ENCODE measurements around the gene UNG. TPM values are rescaled to one million over a fixed set of nuclear protein-coding genes. Genes with fewer than 3 reads are reported as not detected.

UNG gene
- total and polyA plus RNA-seq, 9 of the 15 experiments (the other 6 are each of a cell fraction or from before 2014, with no cell fraction given): 8.4 to 59.8 (median 41.0) TPM

GRCh38 chr12:109147954-109148353, 50.6 kb downstream of the UNG start:
- ChIA-PET POLR2A (no interaction called here), CTCF (ENCODE audit: low intra/inter-chr PET ratio) (no interaction called here)
- Histone ChIP-seq H3K4me3 (no peak overlapping the region), H4K20me1 (replicated peaks; ENCODE audit: control insufficient read depth, insufficient read depth, low read length) (no peaks in the 10 kb centered on the region), H3K9ac (ENCODE audit: insufficient read depth in 1 of 2, low read depth in 2 of 2, low read length in 2 of 2) (no peak overlapping the region), H3K36me3 (ENCODE audit: control insufficient read depth, insufficient read depth, low read length) (no peaks in the 10 kb centered on the region), H3K4me1 (replicated peaks in 1 of 2; ENCODE audit: control insufficient read depth in 2 of 2, insufficient read depth in 2 of 2, low read length in 2 of 2) (no peaks in the 10 kb centered on the region), H2AFZ (ENCODE audit: low read depth, low read length) (no peak overlapping the region), H3K27me3 (ENCODE audit: control insufficient read depth in 2 of 2, insufficient read depth in 2 of 2, low read length in 2 of 2) (peaks cover 10 to 18% of the 10 kb centered on the region in 2 experiments), H3K9me1 (ENCODE audit: control insufficient read depth, insufficient read depth, low read length) (no peaks in the 10 kb centered on the region), H3K79me2 (ENCODE audit: control insufficient read depth, insufficient read depth, low read length) (no peaks in the 10 kb centered on the region), H3K27ac (ENCODE audit: extremely low read depth, low read depth, low read length) (no peak overlapping the region), H3K9me3 (replicated peaks; ENCODE audit: control insufficient read depth, insufficient read depth, low read depth, low read length) (no peaks in the 10 kb centered on the region), H3K4me2 (ENCODE audit: insufficient read depth, low read length) (no peak overlapping the region)
- DNase-seq (ENCODE audit: extremely low read depth in 1 of 4, low spot score in 3 of 4): no peak
- BruUV-seq (replicated peaks): no TSS peak
- intact Hi-C loops (cut with micrococcal nuclease): no loop called here
- WGBS (ENCODE audit: insufficient coverage, low coverage, missing lambda C conversion rate): 2% methylated on average over 2 of the region's 2 CpGs
- TF ChIP-seq MAFG (tag; conservative IDR thresholded peaks at IDR 0.05): 0 out of 2 replicates have a peak, but pooled peaks have one; percentile 17
- TF ChIP-seq RHOXF2B (CRISPR knock-in tag; conservative IDR thresholded peaks at IDR 0.05): no peak
- TF ChIP-seq SRF (CRISPR knock-in tag; IDR thresholded peaks at IDR 0.05): no peak
- no peak for TF ChIP-seq CREBBP (IDR thresholded peaks at IDR 0.05; ENCODE audit: low read depth, low read length)
- no peak for TF ChIP-seq ASH1L (IDR thresholded peaks at IDR 0.05; ENCODE audit: borderline replicate concordance, low read depth, partially characterized antibody)
- ATAC-seq: no peak
- in situ Hi-C loops (cut with MboI): no loop called here
- no peak for FAIRE-seq

GRCh38 chr12:109150124-109150640, 52.8 kb downstream of the UNG start:
- no peaks in the 10 kb centered on the region for H3K79me2 ChIP-seq (ENCODE audit: control insufficient read depth, insufficient read depth, low read length)
- in situ Hi-C loops (cut with MboI) (no loop called here), intact Hi-C loops (cut with micrococcal nuclease) (no loop called here)
- H3K4me2 ChIP-seq (ENCODE audit: insufficient read depth, low read length): no peak overlapping the region
- no peak overlapping the region for H3K9ac ChIP-seq (ENCODE audit: insufficient read depth in 1 of 2, low read depth in 2 of 2, low read length in 2 of 2)
- DNase-seq (ENCODE audit: extremely low read depth in 1 of 4, low spot score in 3 of 4): no peak
- WGBS (ENCODE audit: insufficient coverage, low coverage, missing lambda C conversion rate): 17% methylated on average over 9 of the region's 9 CpGs
- H3K27ac ChIP-seq (ENCODE audit: extremely low read depth, low read depth, low read length): no peak overlapping the region
- H2AFZ ChIP-seq (ENCODE audit: low read depth, low read length): no peak overlapping the region
- ChIA-PET POLR2A (no interaction called here), CTCF (ENCODE audit: low intra/inter-chr PET ratio) (no interaction called here)
- no peak for FAIRE-seq
- no peaks in the 10 kb centered on the region for H3K9me3 ChIP-seq (replicated peaks; ENCODE audit: control insufficient read depth, insufficient read depth, low read depth, low read length)
- H3K9me1 ChIP-seq (ENCODE audit: control insufficient read depth, insufficient read depth, low read length): no peaks in the 10 kb centered on the region
- peaks cover 10 to 18% of the 10 kb centered on the region in 2 experiments for H3K27me3 ChIP-seq (ENCODE audit: control insufficient read depth in 2 of 2, insufficient read depth in 2 of 2, low read length in 2 of 2)
- BruUV-seq (replicated peaks): no TSS peak
- H4K20me1 ChIP-seq (replicated peaks; ENCODE audit: control insufficient read depth, insufficient read depth, low read length): no peaks in the 10 kb centered on the region
- no peaks in the 10 kb centered on the region for H3K36me3 ChIP-seq (ENCODE audit: control insufficient read depth, insufficient read depth, low read length)
- H3K4me3 ChIP-seq: no peak overlapping the region
- peaks cover 6 to 16% of the 10 kb centered on the region in 2 experiments; a peak in 4 of 5 replicates for H3K4me1 ChIP-seq (replicated peaks in 1 of 2; ENCODE audit: control insufficient read depth in 2 of 2, insufficient read depth in 2 of 2, low read length in 2 of 2)
- ATAC-seq: no peak

Data from K562 (cell line).